G401.6 (cell line): ENCODE results near the gene HMCN2.
"Not testable (repeated sequence)": the region's sequence is repeated elsewhere in the genome, so short reads cannot be mapped to it uniquely, and the experiment has no call there.

Experiments
- FAIRE-seq: peaks from 2 replicates; lab custom pipeline; 2012; peaks lifted over from hg19 to GRCh38; lab: Jason Lieb, UNC

HMCN2 gene

DNA sequence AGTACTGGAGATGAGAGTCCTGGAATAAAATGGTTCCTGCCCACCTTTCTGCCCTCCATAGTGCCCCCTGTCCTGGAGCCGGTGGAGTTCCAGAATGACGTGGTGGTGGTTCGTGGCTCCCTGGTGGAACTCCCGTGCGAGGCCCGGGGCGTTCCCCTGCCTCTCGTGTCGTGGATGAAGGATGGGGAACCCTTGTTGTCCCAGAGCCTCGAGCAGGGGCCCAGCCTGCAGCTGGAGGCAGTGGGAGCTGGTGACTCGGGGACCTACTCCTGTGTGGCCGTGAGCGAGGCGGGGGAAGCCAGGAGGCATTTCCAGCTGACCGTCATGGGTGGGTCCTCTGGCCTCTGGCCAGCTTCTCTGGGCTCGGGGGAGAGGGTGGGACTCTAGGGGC lies 128.1 kb downstream of the HMCN2 start:
- no peak for FAIRE-seq

- no peak for FAIRE-seq
Observed at GRCh38 chr9:130394320-130394719, 128.8 kb downstream of the HMCN2 start.

- no peak for FAIRE-seq
Observed at GRCh38 chr9:130394814-130395470, 129.4 kb downstream of the HMCN2 start.

GRCh38 chr9:130395810-130396435 lies 130.4 kb downstream of the HMCN2 start:
- no peak for FAIRE-seq

GRCh38 chr9:130396581-130396980 lies 131.0 kb downstream of the HMCN2 start:
- no peak for FAIRE-seq

GRCh38 chr9:130398487-130399240 lies 133.1 kb downstream of the HMCN2 start:
- no peak for FAIRE-seq

GRCh38 chr9:130399768-130400167 lies 134.2 kb downstream of the HMCN2 start:
- FAIRE-seq, result no peak

GRCh38 chr9:130400870-130401269 lies 135.3 kb downstream of the HMCN2 start:
- FAIRE-seq, result no peak

GRCh38 chr9:130401742-130402141 lies 136.2 kb downstream of the HMCN2 start:
- FAIRE-seq, result not testable (repeated sequence)

GRCh38 chr9:130402243-130402642 lies 136.7 kb downstream of the HMCN2 start:
- FAIRE-seq, result no peak

DNA sequence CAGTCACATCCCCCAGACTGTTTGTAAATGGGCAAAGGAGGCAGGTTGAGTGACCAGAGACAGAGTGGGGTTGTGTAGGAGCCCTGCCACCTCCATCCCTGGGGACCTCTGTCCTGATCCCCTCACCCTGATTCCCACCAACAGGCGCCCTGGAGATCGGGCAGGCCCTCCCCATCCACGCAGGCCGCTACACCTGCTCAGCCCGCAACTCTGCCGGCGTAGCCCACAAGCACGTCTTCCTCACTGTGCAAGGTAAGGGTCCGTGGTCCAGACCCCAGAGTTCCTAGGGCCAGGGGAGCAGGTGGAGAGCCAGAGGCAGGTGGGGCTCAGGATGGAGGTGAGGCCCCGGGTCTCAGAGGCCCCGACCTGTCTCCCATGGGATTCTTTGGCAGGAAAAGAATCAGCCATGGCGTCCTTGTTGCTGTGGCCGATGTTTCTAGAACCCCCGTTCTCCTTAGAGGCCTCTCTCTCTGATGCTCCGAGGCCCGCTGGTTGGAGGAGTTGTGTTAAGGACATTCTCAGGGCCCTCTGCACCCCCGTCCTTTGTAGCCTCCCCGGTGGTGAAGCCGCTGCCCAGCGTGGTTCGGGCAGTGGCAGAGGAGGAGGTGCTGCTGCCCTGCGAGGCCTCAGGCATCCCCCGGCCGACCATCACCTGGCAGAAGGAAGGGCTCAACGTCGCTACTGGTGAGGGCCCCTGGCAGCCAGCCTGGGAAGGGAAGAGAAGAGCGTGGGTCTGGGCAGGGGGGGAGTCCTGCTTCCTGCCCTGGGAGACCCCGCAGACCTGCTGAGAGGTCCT lies 137.3 kb downstream of the HMCN2 start:
- FAIRE-seq, result no peak

- no peak for FAIRE-seq
Observed at GRCh38 chr9:130405657-130406257, 140.2 kb downstream of the HMCN2 start.

DNA sequence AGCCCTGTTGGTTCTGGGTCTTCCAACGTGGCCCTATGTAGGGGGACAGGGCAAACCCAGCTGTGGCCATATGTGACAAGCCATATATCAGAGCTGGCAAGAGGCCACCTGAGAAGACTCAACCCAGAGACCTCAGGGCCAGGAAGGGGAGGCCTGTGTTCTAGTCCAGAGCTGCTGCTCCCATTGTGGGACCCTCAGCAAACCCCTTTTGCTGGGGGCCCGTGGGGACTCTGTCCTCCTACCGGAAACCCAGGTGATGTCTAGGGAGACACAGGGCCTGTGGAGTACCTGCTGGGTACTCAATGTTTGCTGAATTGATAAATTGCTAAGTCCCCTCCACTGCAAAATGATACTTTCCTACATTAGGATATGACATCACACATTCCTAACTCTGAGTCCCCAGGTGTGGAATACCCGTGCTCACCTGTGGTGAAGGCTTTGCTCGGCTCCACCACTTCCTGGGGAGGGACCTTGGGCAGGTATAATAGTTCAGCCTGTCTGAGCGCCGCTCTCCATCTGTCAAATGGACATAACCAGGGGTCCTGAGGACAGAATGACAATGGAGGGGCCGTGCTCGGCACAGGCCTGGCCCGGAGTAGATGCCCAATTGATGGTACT lies 140.8 kb downstream of the HMCN2 start:
- FAIRE-seq, result no peak

- no peak for FAIRE-seq
Observed at GRCh38 chr9:130407916-130408663, 142.5 kb downstream of the HMCN2 start.

- FAIRE-seq, result no peak
Observed at GRCh38 chr9:130408669-130409068, 143.1 kb downstream of the HMCN2 start.

- FAIRE-seq, result no peak
Observed at GRCh38 chr9:130409246-130409645, 143.7 kb downstream of the HMCN2 start.

DNA sequence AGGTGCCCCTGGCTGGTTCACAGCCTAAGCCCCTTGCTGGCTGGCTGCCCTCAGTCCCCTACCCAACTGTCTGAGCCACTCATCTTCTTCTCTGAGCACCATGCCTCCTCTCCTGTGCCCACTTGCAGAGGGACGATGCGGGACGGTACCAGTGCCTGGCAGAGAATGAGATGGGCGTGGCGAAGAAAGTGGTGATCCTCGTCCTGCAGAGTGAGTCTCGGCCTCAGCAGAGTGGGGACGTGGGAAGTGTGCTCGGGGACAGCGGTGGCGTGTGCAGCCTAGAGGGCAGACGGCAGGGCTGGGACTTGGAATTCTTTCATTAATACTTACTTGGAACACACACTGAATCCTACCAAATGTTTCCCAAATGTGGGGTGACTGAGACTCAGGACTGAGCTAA lies 144.9 kb downstream of the HMCN2 start:
- FAIRE-seq, result no peak

GRCh38 chr9:130411566-130411915 lies 146.0 kb downstream of the HMCN2 start:
- FAIRE-seq, result no peak

DNA sequence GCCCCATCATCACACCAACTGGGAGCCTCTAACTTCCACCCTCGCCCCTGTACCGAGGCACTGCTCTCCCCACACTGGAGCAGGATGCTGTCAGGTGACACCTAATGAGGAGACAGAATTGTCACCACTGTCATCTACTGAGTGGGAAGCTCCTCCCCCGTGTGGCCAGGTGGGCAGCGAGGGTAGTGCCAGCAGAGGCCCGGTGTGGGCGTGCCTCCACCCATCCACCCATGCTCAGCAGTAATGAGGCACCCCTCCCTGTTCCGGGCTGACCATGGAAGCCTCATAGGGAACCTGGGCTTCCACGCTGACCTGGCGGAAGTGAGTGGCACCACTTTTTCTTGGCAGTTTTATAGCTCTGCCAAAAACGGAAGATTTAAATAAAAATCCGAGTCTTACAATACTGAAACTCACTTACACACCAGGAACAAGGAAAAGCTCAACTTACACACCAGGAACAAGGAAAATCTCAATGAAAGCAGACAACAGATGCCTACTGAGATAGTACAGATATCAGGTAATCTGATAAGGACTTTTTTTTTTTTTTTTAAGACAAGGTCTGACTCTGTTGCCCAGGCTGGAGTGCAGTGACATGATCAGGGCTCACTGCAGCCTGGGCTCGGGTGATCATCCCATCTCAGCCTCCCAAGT lies 148.6 kb downstream of the HMCN2 start:
- no peak for FAIRE-seq

DNA sequence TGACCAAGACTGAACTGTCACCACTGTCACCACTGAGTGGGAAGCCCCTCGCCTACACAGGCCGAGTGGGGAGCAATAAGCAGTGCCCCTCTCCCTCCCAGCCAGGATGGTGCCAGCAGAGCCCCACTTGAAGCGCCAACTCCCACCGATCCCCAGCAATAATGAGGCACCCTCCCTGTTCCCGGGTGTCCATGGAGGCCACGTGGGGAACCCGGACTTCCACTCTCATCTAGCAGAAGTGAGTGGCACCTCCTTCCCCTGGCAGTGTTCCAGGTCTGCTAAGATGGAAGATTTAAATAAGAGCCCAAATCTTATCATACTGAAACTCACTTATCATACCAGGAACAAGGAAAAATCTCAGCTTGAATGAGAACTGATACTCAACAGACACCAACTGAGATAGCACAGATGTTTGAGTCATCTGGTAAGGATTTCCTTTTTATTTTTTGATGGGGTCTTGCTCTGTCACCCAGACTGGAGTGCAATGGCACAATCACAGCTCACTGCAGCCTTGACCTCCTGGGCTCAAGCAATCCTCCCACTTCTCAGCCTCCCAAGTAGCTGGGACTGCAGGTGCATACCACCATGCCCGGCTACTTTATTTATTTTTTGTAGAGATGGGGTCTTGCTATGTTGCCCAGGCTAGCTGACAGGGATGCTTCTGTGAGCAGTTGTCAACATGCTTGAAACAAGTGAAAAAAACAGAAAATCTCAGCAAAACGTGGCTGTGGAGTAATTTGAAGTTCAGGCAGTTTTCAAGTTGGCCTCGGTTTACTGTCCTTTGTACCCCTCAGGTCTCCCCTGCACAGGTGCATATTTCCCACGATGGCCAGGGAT lies 149.6 kb downstream of the HMCN2 start:
- FAIRE-seq, result no peak
